ENCODE results near the gene SLC33A1.

- TF ChIP-seq CTCF (IDR thresholded peaks at IDR 0.05): no peak
- no peak for TF ChIP-seq POLR2A (IDR thresholded peaks at IDR 0.05)
- TF ChIP-seq POLR2AphosphoS5 (IDR thresholded peaks at IDR 0.05): no peak
Measured at GRCh38 chr3:155772801-155773200, 81.4 kb downstream of the SLC33A1 start.

All from transverse colon (tissue), 4 donors.